H1 (cell line): ENCODE measurements around the gene SOHLH1. TPM values are rescaled to one million over a fixed set of nuclear protein-coding genes. Genes with fewer than 3 reads are reported as not detected.

ENCODE experiments used
- MAX ChIP-seq: IDR thresholded peaks from 2 replicates; pipeline ENCODE4 v1.6.1; 2012; ENCODE audit warnings: inconsistent platforms
- polyA plus RNA-seq, 7 experiments: library from polyadenylated mRNA; depleted of rRNA in 3 of 7; stranded (reverse) in 5 of 7; unstranded in 2 of 7; fragments of >200 nt in 5 of 7; fragments of 200-250 nt in 2 of 7; gene quantifications; 1 replicate in 5 of 7; 2 replicates in 1 of 7; 4 replicates in 1 of 7; pipeline versions ENCODE4 v1.2.1 to v1.2.3, GENCODE V29; 2011 to 2013; ENCODE audit warnings: missing spikeins in 2 of 7, mixed read lengths in 2 of 7
- total RNA-seq: library from RNA; stranded (reverse); fragmentation: NEBNext Ultra II Directional; extraction: Animal tissue kit (Norgen Biotek cat#: 25700); gene quantifications from 2 replicates; pipeline ENCODE4 v1.2.1, GENCODE V29; 2021

The SOHLH1 gene
- total and polyA plus RNA-seq, 2 of the 8 experiments (the other 6 are each of a cell fraction or from before 2014, with no cell fraction given) = 0.11 TPM; not detected in 1

DNA sequence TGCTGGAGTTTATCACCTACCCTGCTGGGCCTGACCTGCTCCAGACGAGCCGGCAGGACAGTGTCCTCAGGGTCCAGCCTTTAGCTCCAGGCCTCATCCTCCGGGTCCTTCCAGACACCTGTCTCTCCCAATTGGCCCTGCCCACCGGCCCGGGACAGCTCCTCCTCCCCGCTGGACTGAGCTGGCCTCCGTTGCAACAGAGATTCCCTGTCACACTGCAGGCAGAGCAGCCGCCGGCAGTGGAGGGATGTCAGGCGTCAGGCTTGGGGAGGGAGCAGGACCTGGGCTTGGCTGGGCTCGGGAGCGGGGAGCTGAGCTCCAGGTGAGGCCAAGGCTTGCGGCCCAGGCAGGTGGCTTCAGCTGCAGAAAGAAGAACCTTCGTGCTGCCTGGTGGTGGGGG is 4.4 kb upstream of the SOHLH1 start (continued):
- 0 out of 2 replicates have a peak, but pooled peaks have one; percentile 37 for TF ChIP-seq MAX
